Measurements from ENCODE around the gene HMGB4. TPM values are rescaled to one million over a fixed set of nuclear protein-coding genes. Genes with fewer than 3 reads are reported as not detected.

Gene HMGB4
- total RNA-seq, 1 experiment from 2014 or later: not detected

- Mint-ChIP-seq H3K9me3 (ENCODE audit: unreplicated experiment) (no peaks in the 10 kb centered on the region), H3K27ac (ENCODE audit: unreplicated experiment) (no peak overlapping the region)
Observed at GRCh38 chr1:33860671-33861070, 3.2 kb upstream of the HMGB4 start.

GRCh38 chr1:33864460-33865389 lies 846 bp downstream of the HMGB4 start:
- TF ChIP-seq CTCF (IDR thresholded peaks at IDR 0.05; ENCODE audit: insufficient read depth in 1 of 2, low read depth in 1 of 2, low read length in 1 of 2, severe bottlenecking in 1 of 2, unreplicated experiment in 1 of 2): no peak
- H3K4me3 ChIP-seq (ENCODE audit: low read depth, low read length): no peak overlapping the region
- BruUV-seq (replicated peaks): no TSS peak
- Mint-ChIP-seq H3K27me3 (ENCODE audit: insufficient read depth, unreplicated experiment) (peaks cover 15% of the 10 kb centered on the region), H3K4me3 (ENCODE audit: unreplicated experiment) (no peak overlapping the region), H3K36me3 (ENCODE audit: insufficient read depth, unreplicated experiment) (no peaks in the 10 kb centered on the region), H3K4me1 (ENCODE audit: low read depth, unreplicated experiment) (no peaks in the 10 kb centered on the region), H3K9me3 (ENCODE audit: unreplicated experiment) (no peaks in the 10 kb centered on the region), H3K27ac (ENCODE audit: unreplicated experiment) (no peak overlapping the region)
- intact Hi-C loops (cut with micrococcal nuclease; ENCODE audit: unreplicated experiment): no loop called here
- no peak for DNase-seq
- H3K9me3 ChIP-seq: no peaks in the 10 kb centered on the region
- H3K4me1 ChIP-seq: no peaks in the 10 kb centered on the region
- POLR2A ChIA-PET: no interaction called here
- H3K27me3 ChIP-seq (replicated peaks; ENCODE audit: control insufficient read depth, insufficient read depth, low read length): no peaks in the 10 kb centered on the region; the same call in 1 of the 2 replicates
- CTCF ChIA-PET: no interaction called here
- no peaks in the 10 kb centered on the region for H3K36me3 ChIP-seq (ENCODE audit: control insufficient read depth, insufficient read depth, low read length)

More at GRCh38 chr1:33860671-33861070, 3.2 kb upstream of the HMGB4 start:
- no peak for DNase-seq
- H3K36me3 Mint-ChIP-seq (ENCODE audit: insufficient read depth, unreplicated experiment): no peaks in the 10 kb centered on the region
- no peak overlapping the region for H3K4me3 ChIP-seq (ENCODE audit: low read depth, low read length)
- H3K9me3 ChIP-seq: no peaks in the 10 kb centered on the region
- H3K4me3 Mint-ChIP-seq (ENCODE audit: unreplicated experiment): no peak overlapping the region
- POLR2A ChIA-PET: no interaction called here
- intact Hi-C loops (cut with micrococcal nuclease; ENCODE audit: unreplicated experiment): no loop called here
- peaks cover 6% of the 10 kb centered on the region for H3K27me3 Mint-ChIP-seq (ENCODE audit: insufficient read depth, unreplicated experiment)
- H3K4me1 Mint-ChIP-seq (ENCODE audit: low read depth, unreplicated experiment): no peaks in the 10 kb centered on the region
- no peak for TF ChIP-seq CTCF (IDR thresholded peaks at IDR 0.05; ENCODE audit: insufficient read depth in 1 of 2, low read depth in 1 of 2, low read length in 1 of 2, severe bottlenecking in 1 of 2, unreplicated experiment in 1 of 2)
- no peaks in the 10 kb centered on the region for H3K36me3 ChIP-seq (ENCODE audit: control insufficient read depth, insufficient read depth, low read length)
- CTCF ChIA-PET: no interaction called here
- no TSS peak for BruUV-seq (replicated peaks)
- H3K27me3 ChIP-seq (replicated peaks; ENCODE audit: control insufficient read depth, insufficient read depth, low read length): no peaks in the 10 kb centered on the region; the same call in 1 of the 2 replicates
- no peaks in the 10 kb centered on the region for H3K4me1 ChIP-seq

- no peak for TF ChIP-seq CTCF (IDR thresholded peaks at IDR 0.05; ENCODE audit: insufficient read depth in 1 of 2, low read depth in 1 of 2, low read length in 1 of 2, severe bottlenecking in 1 of 2, unreplicated experiment in 1 of 2)
- ChIA-PET CTCF (no interaction called here), POLR2A (no interaction called here)
- no peaks in the 10 kb centered on the region for H3K9me3 ChIP-seq
- BruUV-seq (replicated peaks): no TSS peak
- H3K4me3 ChIP-seq (ENCODE audit: low read depth, low read length): no peak overlapping the region
- no peaks in the 10 kb centered on the region; the same call in 1 of the 2 replicates for H3K27me3 ChIP-seq (replicated peaks; ENCODE audit: control insufficient read depth, insufficient read depth, low read length)
- no peaks in the 10 kb centered on the region for H3K4me1 Mint-ChIP-seq (ENCODE audit: low read depth, unreplicated experiment)
- intact Hi-C loops (cut with micrococcal nuclease; ENCODE audit: unreplicated experiment): no loop called here
- no peak overlapping the region for H3K27ac Mint-ChIP-seq (ENCODE audit: unreplicated experiment)
- peaks cover 15% of the 10 kb centered on the region for H3K27me3 Mint-ChIP-seq (ENCODE audit: insufficient read depth, unreplicated experiment)
- H3K36me3 Mint-ChIP-seq (ENCODE audit: insufficient read depth, unreplicated experiment): no peaks in the 10 kb centered on the region
- no peak for DNase-seq
- H3K4me3 Mint-ChIP-seq (ENCODE audit: unreplicated experiment): no peak overlapping the region
- H3K4me1 ChIP-seq: no peaks in the 10 kb centered on the region
- no peaks in the 10 kb centered on the region for H3K36me3 ChIP-seq (ENCODE audit: control insufficient read depth, insufficient read depth, low read length)
- H3K9me3 Mint-ChIP-seq (ENCODE audit: unreplicated experiment): no peaks in the 10 kb centered on the region
Observed at GRCh38 chr1:33866281-33866680, 2.4 kb downstream of the HMGB4 start.

All from Caco-2 (cell line).